AG04449 (cell line): Measurements from ENCODE around the gene SCN4A.
"Not testable (repeated sequence)": the region's sequence is repeated elsewhere in the genome, so short reads cannot be mapped to it uniquely, and the experiment has no call there.

Source experiments
- CTCF ChIA-PET: fragments of 350-600 bp; formaldehyde crosslinking; extraction: SDS; loops from one replicate; lab custom pipeline; 2021; ENCODE audit warnings: antibody characterized with exemption; lab: Yijun Ruan, JAX
- POLR2A ChIA-PET: fragments of 400-600, 350-600 bp; formaldehyde crosslinking; extraction: SDS; loops from one replicate; lab custom pipeline; 2020; ENCODE audit warnings: antibody characterized with exemption, inconsistent platforms; lab: Yijun Ruan, JAX
- DNase-seq: peaks from one replicate; pipeline ENCODE4 v3.0.0-alpha.2; 2010; ENCODE audit warnings: low read depth, low spot score
- H3K4me3 ChIP-seq: 2 replicates; pipeline ENCODE4 v1.5.1; 2011; ENCODE audit warnings: low read depth, mild to moderate bottlenecking, control low read depth, low read length
- CTCF ChIP-seq: IDR thresholded peaks from one replicate; pipeline ENCODE4 v1.5.1; 2011; ENCODE audit warnings: mild to moderate bottlenecking, moderate library complexity, low read length, control low read depth, inconsistent platforms; ENCODE audit not compliant: insufficient read depth; ENCODE audit errors: missing control alignments

Gene SCN4A

GRCh38 chr17:63917646-63918045, 55.1 kb downstream of the SCN4A start:
- TF ChIP-seq CTCF: no peak
- ChIA-PET CTCF (interaction anchor here (0.6 to 14.2 kb wide), 15 partner anchors 9 to 216 kb away, joined by 3 to 246 read pairs (median 21); partner anchors contain the start of genes CD79B, ERN1 and ICAM2), POLR2A (no interaction called here)
- no peak overlapping the region for H3K4me3 ChIP-seq
- DNase-seq: no peak

GRCh38 chr17:63917206-63917605, 55.5 kb downstream of the SCN4A start:
- DNase-seq, H3K4me3 ChIP-seq, POLR2A ChIA-PET: not testable (repeated sequence)
- CTCF ChIA-PET: interaction anchor here (0.6 to 14.2 kb wide), 10 partner anchors 9 to 216 kb away, joined by 3 to 246 read pairs (median 29); partner anchors contain the start of genes CD79B, ERN1 and ICAM2

- no peak for DNase-seq
- ChIA-PET CTCF (interaction anchor here (1.3 to 8.0 kb wide), 8 partner anchors 9 to 217 kb away, joined by 4 to 111 read pairs (median 14); partner anchors contain the start of genes ERN1 and ICAM2), POLR2A (no interaction called here)
- no peak overlapping the region for H3K4me3 ChIP-seq
- no peak for TF ChIP-seq CTCF
Observed at GRCh38 chr17:63916566-63917185, 56.0 kb downstream of the SCN4A start.

GRCh38 chr17:63915753-63916152, 57.0 kb downstream of the SCN4A start:
- CTCF ChIA-PET: interaction anchor here (1.3 to 8.0 kb wide), 6 partner anchors 12 to 218 kb away, joined by 3 to 111 read pairs (median 10); partner anchors contain the start of gene ERN1
- DNase-seq, POLR2A ChIA-PET, H3K4me3 ChIP-seq: not testable (repeated sequence)

- TF ChIP-seq CTCF: no peak
- DNase-seq: no peak
- CTCF ChIA-PET: interaction anchor here (1.4 to 8.0 kb wide), 4 partner anchors 11 to 219 kb away, joined by 3 to 111 read pairs (median 28); partner anchors contain the start of gene ERN1
- POLR2A ChIA-PET: no interaction called here
- no peak overlapping the region for H3K4me3 ChIP-seq
Observed at GRCh38 chr17:63914471-63914870, 58.2 kb downstream of the SCN4A start.

- no peak for DNase-seq
- ChIA-PET POLR2A (no interaction called here), CTCF (interaction anchor here (0.7 to 5.1 kb wide), 32 partner anchors 8 to 370 kb away, joined by 3 to 71 read pairs (median 4); partner anchors contain the start of genes CD79B, ERN1 and ICAM2)
- H3K4me3 ChIP-seq: no peak overlapping the region
- peak; percentile 79 for TF ChIP-seq CTCF
Observed at GRCh38 chr17:63911657-63912100, 61.0 kb downstream of the SCN4A start.

- CTCF ChIA-PET: interaction anchor here (0.7 to 5.1 kb wide), 31 partner anchors 8 to 370 kb away, joined by 3 to 71 read pairs (median 4); partner anchors contain the start of genes CD79B, ERN1 and ICAM2
- H3K4me3 ChIP-seq: no peak within 1 kb of the TSS
- POLR2A ChIA-PET: no interaction called here
- no peak for TF ChIP-seq CTCF
- no peak for DNase-seq
Observed at GRCh38 chr17:63911041-63911635, 61.6 kb downstream of the SCN4A start, which contains the start of gene CSHL1. Gene CSHL1, minus strand, starts transcription at chr17:63911258. Its CDS starts 62 bp downstream, at chr17:63911196.
